SH-SY5Y (cell line): ENCODE data around the gene BHLHE40.

Experiments
- GATA2 ChIP-seq: IDR thresholded peaks from 2 replicates; pipeline ENCODE4 v1.6.1; 2011; ENCODE audit warnings: mild to moderate bottlenecking, low read depth, low read length
- GATA3 ChIP-seq: IDR thresholded peaks from 2 replicates; pipeline ENCODE4 v1.6.1; 2011; ENCODE audit warnings: low read depth, mild to moderate bottlenecking, low read length, moderate library complexity

BHLHE40 gene

DNA sequence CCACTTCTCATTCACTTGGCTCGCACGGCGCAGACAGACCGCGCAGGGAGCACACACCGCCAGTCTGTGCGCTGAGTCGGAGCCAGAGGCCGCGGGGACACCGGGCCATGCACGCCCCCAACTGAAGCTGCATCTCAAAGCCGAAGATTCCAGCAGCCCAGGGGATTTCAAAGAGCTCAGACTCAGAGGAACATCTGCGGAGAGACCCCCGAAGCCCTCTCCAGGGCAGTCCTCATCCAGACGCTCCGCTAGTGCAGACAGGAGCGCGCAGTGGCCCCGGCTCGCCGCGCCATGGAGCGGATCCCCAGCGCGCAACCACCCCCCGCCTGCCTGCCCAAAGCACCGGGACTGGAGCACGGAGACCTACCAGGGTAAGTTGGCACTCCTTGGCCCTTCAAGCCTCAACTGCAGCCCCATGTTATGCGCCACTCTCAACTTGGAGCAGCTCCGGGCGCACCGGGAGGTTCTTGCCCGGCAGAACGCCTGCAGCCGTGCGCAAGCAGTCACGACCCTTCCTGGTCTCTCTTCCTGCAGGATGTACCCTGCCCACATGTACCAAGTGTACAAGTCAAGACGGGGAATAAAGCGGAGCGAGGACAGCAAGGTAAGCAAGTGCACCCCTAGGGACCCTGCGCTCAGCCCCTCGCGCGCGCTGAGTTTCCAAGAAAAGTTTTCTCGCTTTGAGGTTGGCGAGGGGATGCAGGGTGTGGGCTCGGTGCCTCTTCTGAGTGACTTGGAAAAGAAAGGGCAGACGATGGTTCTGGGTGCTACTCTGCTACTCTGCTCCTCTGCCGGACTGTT is at the start of gene BHLHE40:
Gene BHLHE40, plus strand, starts transcription at position 10 of the 801 bp plus-strand sequence. Its CDS starts 282 bp downstream, at position 292.
- TF ChIP-seq GATA3 = no peak
- TF ChIP-seq GATA2 = no peak

DNA sequence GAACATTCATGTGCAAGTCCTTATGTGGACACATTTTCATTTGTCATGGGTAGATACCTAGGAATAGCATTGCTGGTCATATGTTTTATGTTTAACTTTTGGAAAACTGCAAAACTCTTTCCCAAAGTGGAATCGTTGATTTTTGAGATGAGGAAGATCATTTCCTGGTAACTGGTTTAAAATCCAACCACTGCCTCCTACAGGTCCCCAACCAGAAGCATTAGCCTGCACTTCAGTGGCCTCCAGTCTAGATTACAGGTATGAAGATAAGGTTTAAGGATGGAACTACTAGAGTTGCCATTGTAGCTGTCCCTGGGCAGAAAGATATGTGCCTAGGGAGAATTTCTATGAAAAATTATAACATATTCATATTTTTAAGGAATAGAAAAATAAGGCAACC is 48.7 kb upstream of the BHLHE40 start:
- TF ChIP-seq GATA3 (no peak), GATA2 (no peak)

GRCh38 chr3:4934050-4934449 is 45.2 kb upstream of the BHLHE40 start:
- TF ChIP-seq GATA2 = no peak
- TF ChIP-seq GATA3 = no peak

DNA sequence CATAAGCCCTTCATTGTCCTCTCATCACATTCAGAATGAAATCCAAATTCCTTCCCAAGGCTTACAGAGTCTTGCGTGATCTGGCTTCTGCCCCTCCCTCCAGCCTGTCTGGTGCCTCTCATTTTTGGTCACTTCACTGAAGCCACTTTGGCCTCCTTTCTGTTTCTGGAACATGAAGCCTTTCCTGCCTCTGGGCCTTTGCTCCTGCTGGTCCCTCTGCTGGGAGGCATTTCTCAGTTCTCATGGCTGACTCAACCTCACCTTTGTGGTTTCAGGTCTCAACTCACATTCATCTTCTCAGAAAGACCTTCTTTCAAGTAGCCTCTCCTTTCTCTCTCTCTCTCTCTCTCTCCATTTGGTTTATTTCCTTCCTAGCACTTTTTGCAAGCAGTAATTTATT is 43.9 kb upstream of the BHLHE40 start:
- TF ChIP-seq GATA2 (no peak), GATA3 (no peak)

- no peak for TF ChIP-seq GATA3
- TF ChIP-seq GATA2 = no peak
Observed at GRCh38 chr3:4936982-4937614, 42.1 kb upstream of the BHLHE40 start.

DNA sequence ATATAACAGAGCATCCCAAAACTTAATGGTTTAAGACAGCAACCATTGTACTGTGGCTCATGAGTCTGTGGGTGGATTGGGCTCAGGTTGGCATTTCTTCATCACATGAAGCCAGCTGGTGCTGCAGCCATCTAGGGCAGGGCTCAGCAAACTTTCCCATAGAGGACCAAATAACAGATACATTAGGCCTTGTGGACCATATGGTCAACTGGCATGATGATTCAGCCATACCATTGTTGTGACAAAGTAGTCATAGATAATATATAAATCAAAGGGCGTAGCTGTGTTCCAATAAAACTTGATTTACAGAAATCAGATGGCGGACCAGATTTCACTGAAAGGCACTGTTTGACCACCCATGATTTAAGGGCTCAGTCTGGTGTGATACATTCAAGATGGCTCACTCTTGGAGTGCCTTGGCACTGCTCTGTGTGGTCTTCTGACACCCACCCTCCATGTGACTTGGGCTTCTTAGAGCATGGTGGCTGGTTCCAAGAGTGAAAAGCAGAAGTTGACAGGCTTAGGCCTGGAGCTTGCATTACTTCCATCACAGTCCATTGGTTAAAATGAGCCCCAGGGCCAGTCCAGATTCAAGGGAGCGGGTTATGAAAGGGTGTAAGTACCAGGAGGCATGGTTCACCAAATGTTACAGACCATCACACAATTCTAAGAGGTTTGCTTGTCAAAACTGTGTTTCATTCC is 40.8 kb upstream of the BHLHE40 start:
- no peak for TF ChIP-seq GATA3
- TF ChIP-seq GATA2 = no peak

- no peak for TF ChIP-seq GATA2
- no peak for TF ChIP-seq GATA3
Observed at GRCh38 chr3:4939276-4939675, 40.0 kb upstream of the BHLHE40 start.

GRCh38 chr3:4940985-4941384 is 38.3 kb upstream of the BHLHE40 start:
- no peak for TF ChIP-seq GATA3
- no peak for TF ChIP-seq GATA2

DNA sequence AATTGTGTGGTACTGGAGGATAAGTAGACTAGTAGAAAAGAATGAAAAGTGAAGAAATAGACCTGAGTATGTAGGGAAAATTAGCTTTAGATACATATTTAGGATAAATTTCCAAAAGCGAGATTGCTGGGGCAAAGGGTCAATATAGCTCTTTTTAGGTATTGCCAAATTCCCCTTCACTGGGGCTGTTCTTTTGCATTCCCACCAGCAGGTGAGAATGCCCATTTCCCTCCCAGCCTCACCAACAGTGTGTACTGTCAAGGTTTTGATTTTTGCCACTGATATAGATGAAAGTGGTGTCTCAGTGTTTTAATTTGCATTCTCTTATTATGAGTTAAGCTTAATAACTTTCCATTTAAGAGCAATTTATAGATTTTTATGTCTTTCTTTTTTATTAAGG is 35.7 kb upstream of the BHLHE40 start:
- TF ChIP-seq GATA2 (no peak), GATA3 (no peak)

- TF ChIP-seq GATA3 = no peak
- TF ChIP-seq GATA2 = no peak
Observed at GRCh38 chr3:4945324-4945723, 33.9 kb upstream of the BHLHE40 start.

GRCh38 chr3:4947028-4947427 is 32.2 kb upstream of the BHLHE40 start:
- TF ChIP-seq GATA2 (no peak), GATA3 (no peak)

DNA sequence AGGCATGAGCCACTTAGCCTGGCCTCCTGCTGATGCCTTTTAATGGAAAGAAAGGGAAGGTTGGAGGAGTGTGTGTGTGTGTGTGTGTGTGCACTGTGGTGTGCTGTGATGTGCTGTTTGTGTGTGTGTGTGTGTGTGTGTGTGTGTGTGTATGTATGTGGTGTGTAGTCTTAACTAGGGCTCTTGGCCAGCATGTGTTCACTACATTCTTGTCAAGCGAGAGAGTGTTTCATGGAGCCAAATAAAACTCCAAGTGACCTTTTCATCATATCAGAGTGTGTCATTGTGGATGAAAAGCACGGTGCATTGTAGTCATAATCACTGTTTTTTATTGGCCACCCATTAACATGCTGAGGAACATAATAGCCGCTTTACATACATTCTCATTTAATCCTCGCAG is 30.8 kb upstream of the BHLHE40 start:
- TF ChIP-seq GATA2 (no peak), GATA3 (no peak)

GRCh38 chr3:4949004-4949403 is 30.2 kb upstream of the BHLHE40 start:
- no peak for TF ChIP-seq GATA2
- TF ChIP-seq GATA3 = no peak

GRCh38 chr3:4949659-4950058 is 29.6 kb upstream of the BHLHE40 start:
- TF ChIP-seq GATA2 = no peak
- TF ChIP-seq GATA3 = no peak
